ENCODE measurements around the gene NDUFAB1. TPM values are rescaled to one million over a fixed set of nuclear protein-coding genes. Genes with fewer than 3 reads are reported as not detected.
"Not testable (repeated sequence)": the region's sequence is repeated elsewhere in the genome, so short reads cannot be mapped to it uniquely, and the experiment has no call there.

Gene NDUFAB1
- total RNA-seq, 6 donors from 2014 or later, result 21.0 to 69.2 (median 44.3) TPM

DNA sequence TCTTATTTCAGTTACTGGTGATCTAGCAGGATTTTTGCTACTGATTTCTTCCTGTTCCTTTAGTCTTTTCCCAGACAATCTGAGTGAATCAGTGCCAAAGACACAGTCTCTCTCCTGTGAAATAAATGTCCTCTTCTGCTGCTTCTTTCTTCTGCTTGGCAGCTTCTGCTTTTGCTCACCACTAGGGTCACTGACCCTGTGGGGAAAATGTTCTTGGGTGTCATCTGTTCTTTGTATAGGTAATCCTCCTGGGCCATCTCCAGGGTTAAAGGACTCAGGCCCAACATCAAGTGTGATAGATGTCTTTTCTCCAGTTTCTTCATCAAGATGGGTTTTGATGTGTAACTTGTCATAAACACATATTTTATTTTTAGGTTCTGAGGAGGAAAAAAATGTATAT is 39.8 kb upstream of the NDUFAB1 start:
- no peaks in the 10 kb centered on the region for H3K27me3 ChIP-seq
- H3K27ac ChIP-seq, result no peak overlapping the region
- DNase-seq (no peak), ATAC-seq (ENCODE audit: low FRiP score in 2 of 2) (no peak)
- H3K36me3 ChIP-seq, result peaks cover 0 to 54% (median 13%) of the 10 kb centered on the region in 4 donors
- TF ChIP-seq EP300 (IDR thresholded peaks at IDR 0.05) (no peak), POLR2A (IDR thresholded peaks at IDR 0.05) (no peak), POLR2AphosphoS5 (IDR thresholded peaks at IDR 0.05) (no peak)
- TF ChIP-seq, protein P1, sequence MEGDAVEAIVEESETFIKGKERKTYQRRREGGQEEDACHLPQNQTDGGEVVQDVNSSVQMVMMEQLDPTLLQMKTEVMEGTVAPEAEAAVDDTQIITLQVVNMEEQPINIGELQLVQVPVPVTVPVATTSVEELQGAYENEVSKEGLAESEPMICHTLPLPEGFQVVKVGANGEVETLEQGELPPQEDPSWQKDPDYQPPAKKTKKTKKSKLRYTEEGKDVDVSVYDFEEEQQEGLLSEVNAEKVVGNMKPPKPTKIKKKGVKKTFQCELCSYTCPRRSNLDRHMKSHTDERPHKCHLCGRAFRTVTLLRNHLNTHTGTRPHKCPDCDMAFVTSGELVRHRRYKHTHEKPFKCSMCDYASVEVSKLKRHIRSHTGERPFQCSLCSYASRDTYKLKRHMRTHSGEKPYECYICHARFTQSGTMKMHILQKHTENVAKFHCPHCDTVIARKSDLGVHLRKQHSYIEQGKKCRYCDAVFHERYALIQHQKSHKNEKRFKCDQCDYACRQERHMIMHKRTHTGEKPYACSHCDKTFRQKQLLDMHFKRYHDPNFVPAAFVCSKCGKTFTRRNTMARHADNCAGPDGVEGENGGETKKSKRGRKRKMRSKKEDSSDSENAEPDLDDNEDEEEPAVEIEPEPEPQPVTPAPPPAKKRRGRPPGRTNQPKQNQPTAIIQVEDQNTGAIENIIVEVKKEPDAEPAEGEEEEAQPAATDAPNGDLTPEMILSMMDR (IDR thresholded peaks at IDR 0.05), result no peak
- no peak overlapping the region for H3K4me3 ChIP-seq
- peaks cover 9 to 15% (median 11%) of the 10 kb centered on the region in 4 donors for H3K4me1 ChIP-seq
- H3K9me3 ChIP-seq, result no peaks in the 10 kb centered on the region

DNA sequence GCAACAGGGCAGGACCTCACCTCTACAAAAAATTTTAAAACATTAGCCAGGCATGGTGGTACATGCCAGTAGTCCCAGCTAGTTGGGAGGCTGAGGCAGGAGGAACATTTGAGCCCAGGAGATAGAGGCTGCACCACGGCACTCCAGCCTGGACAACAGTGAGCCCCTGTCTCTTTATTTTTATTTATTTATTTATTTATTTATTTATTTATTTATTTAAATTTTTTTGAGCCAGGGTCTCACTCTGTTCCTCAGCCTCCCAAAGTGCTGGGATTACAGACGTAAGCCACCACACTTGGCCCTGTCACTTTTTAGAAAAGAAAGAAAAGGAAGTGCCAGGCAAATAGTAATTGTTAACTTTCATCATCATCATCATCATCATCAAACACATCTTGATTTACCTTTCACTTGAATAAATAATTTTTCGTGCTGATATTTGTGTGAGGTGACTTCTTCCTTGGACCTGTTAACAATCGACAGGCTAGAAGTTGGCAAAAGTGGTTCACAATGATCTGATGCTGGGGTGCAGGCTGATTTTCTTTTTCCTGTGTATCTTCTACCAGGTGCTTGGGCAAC is 38.4 kb upstream of the NDUFAB1 start:
- no peak for ATAC-seq (ENCODE audit: low FRiP score in 2 of 2)
- Histone ChIP-seq H3K4me3 (no peak overlapping the region), H3K9me3 (no peaks in the 10 kb centered on the region), H3K36me3 (peaks cover 2 to 63% (median 18%) of the 10 kb centered on the region in 4 donors), H3K27me3 (no peaks in the 10 kb centered on the region), H3K4me1 (peaks cover 0 to 3% (median 1%) of the 10 kb centered on the region in 4 donors), H3K27ac (no peak overlapping the region)
- no peak for DNase-seq
- WGBS, 2 donors, result 93% methylated on average over 4 of the region's 4 CpGs
- TF ChIP-seq, protein P1 (IDR thresholded peaks at IDR 0.05), result no peak
- TF ChIP-seq EP300 (IDR thresholded peaks at IDR 0.05) (no peak), POLR2AphosphoS5 (IDR thresholded peaks at IDR 0.05) (no peak), POLR2A (IDR thresholded peaks at IDR 0.05) (no peak)

DNA sequence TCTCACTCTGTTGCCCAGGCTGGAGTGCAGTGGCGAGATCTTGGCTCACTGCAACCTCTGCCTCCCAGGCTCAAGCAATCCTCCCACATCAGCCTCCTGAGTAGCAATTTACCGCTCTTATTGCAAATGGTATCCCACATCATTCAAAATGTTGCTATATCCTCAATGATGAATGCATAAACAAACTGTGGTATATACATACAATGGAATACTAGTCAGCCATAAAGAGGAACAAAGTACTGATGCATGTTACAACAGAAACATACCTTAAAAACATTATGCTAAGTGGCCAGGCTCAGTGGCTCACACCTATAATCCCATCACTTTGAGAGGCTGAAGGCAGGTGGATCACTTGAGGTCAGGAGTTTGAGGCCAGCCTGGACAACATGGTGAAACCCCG is 35.8 kb upstream of the NDUFAB1 start:
- DNase-seq; H3K9me3 ChIP-seq; H3K27me3 ChIP-seq; H3K4me1 ChIP-seq; H3K4me3 ChIP-seq; ATAC-seq (ENCODE audit: low FRiP score in 2 of 2); H3K27ac ChIP-seq: not testable (repeated sequence)
- 95 to 100% methylated on average over 3 of the region's 3 CpGs for WGBS, 2 donors
- H3K36me3 ChIP-seq, result peaks cover 9 to 75% (median 23%) of the 10 kb centered on the region in 4 donors

DNA sequence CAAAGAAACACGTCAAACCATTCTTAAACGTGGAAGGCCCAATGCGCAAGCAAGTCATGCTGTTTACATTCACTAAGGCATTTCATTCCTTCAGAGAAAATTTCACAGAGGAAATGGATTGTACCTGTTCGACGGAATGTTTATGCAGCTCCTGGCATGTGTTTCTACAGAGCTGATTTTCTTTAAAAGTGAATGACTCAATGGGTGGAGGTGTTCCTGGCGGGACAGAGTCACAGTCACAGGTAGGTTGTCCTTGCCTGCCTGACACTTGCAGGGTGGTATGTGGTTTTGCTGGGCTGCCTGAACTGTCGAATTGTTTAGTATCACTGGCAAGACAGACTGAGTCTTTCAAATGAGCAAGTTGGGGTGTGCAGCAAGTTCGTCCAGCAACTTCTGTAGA is 33.4 kb upstream of the NDUFAB1 start:
- no peak overlapping the region for H3K4me3 ChIP-seq
- TF ChIP-seq POLR2AphosphoS5 (IDR thresholded peaks at IDR 0.05) (no peak), POLR2A (IDR thresholded peaks at IDR 0.05) (no peak)
- TF ChIP-seq, protein P1 (IDR thresholded peaks at IDR 0.05), result no peak
- no peaks in the 10 kb centered on the region for H3K27me3 ChIP-seq
- peaks cover 19 to 77% (median 37%) of the 10 kb centered on the region in 4 donors for H3K36me3 ChIP-seq
- DNase-seq (no peak), ATAC-seq (ENCODE audit: low FRiP score in 2 of 2) (no peak)
- no peaks in the 10 kb centered on the region for H3K4me1 ChIP-seq
- H3K9me3 ChIP-seq, result no peaks in the 10 kb centered on the region
- no peak overlapping the region for H3K27ac ChIP-seq
- WGBS, 2 donors, result 85 to 90% methylated on average over 8 of the region's 8 CpGs

DNA sequence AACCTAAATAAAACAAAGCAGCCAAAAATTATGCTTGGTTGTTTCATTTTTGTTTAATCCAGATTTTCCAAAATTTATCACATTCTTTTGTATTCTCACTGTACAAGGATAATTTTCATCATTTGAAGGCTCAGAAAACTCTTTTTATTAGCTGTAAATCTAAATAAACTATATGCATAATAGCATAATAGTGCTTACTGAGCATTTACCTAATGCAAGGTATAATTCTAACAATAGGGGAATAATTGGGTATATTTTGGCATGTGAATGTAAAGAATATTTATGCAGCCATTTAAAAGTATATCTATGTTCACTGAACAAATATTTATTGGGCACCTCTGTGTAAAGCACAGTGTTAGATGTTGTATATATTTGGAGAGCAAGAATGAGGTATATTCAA is 28.0 kb upstream of the NDUFAB1 start:
- Histone ChIP-seq H3K36me3 (peaks cover 29 to 96% (median 63%) of the 10 kb centered on the region in 4 donors), H3K4me3 (no peak overlapping the region), H3K27me3 (no peaks in the 10 kb centered on the region), H3K9me3 (no peaks in the 10 kb centered on the region), H3K4me1 (no peaks in the 10 kb centered on the region), H3K27ac (no peak overlapping the region)
- TF ChIP-seq POLR2A (IDR thresholded peaks at IDR 0.05) (no peak), POLR2AphosphoS5 (IDR thresholded peaks at IDR 0.05) (no peak), EP300 (IDR thresholded peaks at IDR 0.05) (no peak)
- TF ChIP-seq, protein P1 (IDR thresholded peaks at IDR 0.05), result no peak
- ATAC-seq (ENCODE audit: low FRiP score in 2 of 2), result no peak
- DNase-seq, result no peak

Data from upper lobe of left lung (tissue), 6 donors.